H1 (cell line): ENCODE results near the gene SCNN1B. TPM values are rescaled to one million over a fixed set of nuclear protein-coding genes. Genes with fewer than 3 reads are reported as not detected.

Experiments used
- CTCF ChIA-PET: fragments of 300-600 bp; sonication (Branson Sonifier 250); formaldehyde crosslinking; loops from one replicate; lab custom pipeline; 2021; ENCODE audit not compliant: partially characterized antibody; lab: Charles Lee
- POLR2A ChIA-PET: fragments of 300-600 bp; sonication (Branson Sonifier 250); formaldehyde crosslinking; loops from one replicate; lab custom pipeline; 2021; ENCODE audit warnings: inconsistent platforms; ENCODE audit not compliant: partially characterized antibody; lab: Charles Lee
- DNase-seq, 2 experiments: peaks; one replicate each; pipeline versions ENCODE4 v3.0.0 to v3.0.0-alpha.2; 2010 to 2022; ENCODE audit warnings: low spot score in 2 of 2, low read depth in 1 of 2, mixed read lengths in 1 of 2
- FAIRE-seq: peaks from 2 replicates; lab custom pipeline; 2011; peaks lifted over from hg19 to GRCh38; lab: Jason Lieb, UNC
- H2AFZ ChIP-seq: 2 replicates; pipeline ENCODE4 v1.8.1; 2012; ENCODE audit warnings: low read length, inconsistent platforms
- H2AK5ac ChIP-seq: 2 replicates; pipeline ENCODE4 v1.6.1; 2013; ENCODE audit warnings: low read depth, low read length
- H2BK120ac ChIP-seq: replicated peaks from 2 replicates; pipeline ENCODE3; 2013; ENCODE audit warnings: low read depth, low read length, inconsistent platforms
- H2BK12ac ChIP-seq: 2 replicates; pipeline ENCODE4 v1.6.1; 2013; ENCODE audit warnings: low read depth, low read length
- H2BK15ac ChIP-seq: 2 replicates; pipeline ENCODE4 v1.6.1; 2013; ENCODE audit warnings: low read length
- H2BK20ac ChIP-seq: 2 replicates; pipeline ENCODE4 v1.6.1; 2013; ENCODE audit warnings: low read length
- H2BK5ac ChIP-seq: 2 replicates; pipeline ENCODE4 v1.6.1; 2013; ENCODE audit warnings: low read depth, low read length
- H3K14ac ChIP-seq: 2 replicates; pipeline ENCODE4 v1.6.1; 2013; ENCODE audit warnings: inconsistent platforms; ENCODE audit not compliant: insufficient read length
- H3K18ac ChIP-seq: 2 replicates; pipeline ENCODE4 v1.6.1; 2013; ENCODE audit warnings: low read length; ENCODE audit errors: extremely low read depth
- H3K23ac ChIP-seq: 2 replicates; pipeline ENCODE4 v1.6.1; 2013; ENCODE audit warnings: inconsistent platforms; ENCODE audit not compliant: insufficient read length
- H3K23me2 ChIP-seq: 2 replicates; pipeline ENCODE4 v1.6.1; 2013; ENCODE audit warnings: low read depth, low read length
- H3K27ac ChIP-seq: 2 replicates; pipeline ENCODE4 v1.6.1; 2011; ENCODE audit warnings: low read depth, low read length, inconsistent platforms
- H3K27me3 ChIP-seq, 4 experiments: replicated peaks in 1 of 4; 1 replicate in 1 of 4; 2 replicates in 3 of 4; pipeline versions ENCODE4 v1.6.1 to v1.8.1; 2011 to 2013; ENCODE audit warnings: low read length in 3 of 4, mild to moderate bottlenecking in 3 of 4, inconsistent platforms in 2 of 4, mixed read lengths in 2 of 4, moderate library complexity in 1 of 4; ENCODE audit not compliant: control insufficient read depth in 3 of 4, insufficient read depth in 3 of 4; ENCODE audit errors: extremely low read depth in 1 of 4
- H3K36me3 ChIP-seq, 4 experiments: 2 replicates each; pipeline versions ENCODE4 v1.6.1 to v1.8.1; 2011 to 2013; ENCODE audit warnings: mild to moderate bottlenecking in 4 of 4, low read length in 3 of 4, moderate library complexity in 2 of 4, control low read depth in 1 of 4, inconsistent platforms in 1 of 4; ENCODE audit not compliant: insufficient read depth in 4 of 4, control insufficient read depth in 2 of 4
- H3K4ac ChIP-seq: replicated peaks from 2 replicates; pipeline ENCODE3; 2013; ENCODE audit warnings: low read length, low read depth, mixed read lengths, inconsistent platforms; ENCODE audit not compliant: insufficient read length
- H3K4me1 ChIP-seq, 4 experiments: replicated peaks in 1 of 4; 1 replicate in 1 of 4; 2 replicates in 3 of 4; pipeline versions ENCODE4 v1.6.1 to v1.8.1; 2011 to 2013; ENCODE audit warnings: low read length in 3 of 4, inconsistent platforms in 2 of 4, mixed read lengths in 1 of 4; ENCODE audit not compliant: insufficient read depth in 4 of 4, control insufficient read depth in 3 of 4
- H3K4me2 ChIP-seq, 2 experiments: 2 replicates each; pipeline versions ENCODE4 v1.6.1 to v1.8.1; 2011 to 2013; ENCODE audit warnings: low read depth in 2 of 2, low read length in 2 of 2, control low read depth in 1 of 2, inconsistent platforms in 1 of 2, mild to moderate bottlenecking in 1 of 2; ENCODE audit not compliant: insufficient read depth in 1 of 2
- H3K4me3 ChIP-seq, 4 experiments: fragments of 200-600, 300-600 bp in 1 of 4; sonication (generic), shearing (Covaris generic), sonication (Bioruptor Twin) in 1 of 4; 2 replicates each; pipeline versions ENCODE4 v1.5.1 to v1.8.1; 2011 to 2016; ENCODE audit warnings: low read length in 4 of 4, low read depth in 3 of 4, control low read depth in 2 of 4, inconsistent platforms in 2 of 4, mild to moderate bottlenecking in 2 of 4, mixed read lengths in 1 of 4, moderate library complexity in 1 of 4; ENCODE audit not compliant: insufficient read depth in 2 of 4; ENCODE audit errors: extremely low read depth in 1 of 4
- H3K56ac ChIP-seq: replicated peaks from 2 replicates; pipeline ENCODE3; 2013; ENCODE audit warnings: low read depth, mild to moderate bottlenecking, mixed read lengths, low read length, inconsistent platforms; ENCODE audit not compliant: insufficient read length
- H3K79me1 ChIP-seq: 2 replicates; pipeline ENCODE4 v1.6.1; 2013; ENCODE audit warnings: low read depth, low read length, control low read depth
- H3K79me2 ChIP-seq, 2 experiments: 2 replicates each; pipeline versions ENCODE4 v1.6.1 to v1.8.1; 2012 to 2013; ENCODE audit warnings: low read length in 2 of 2, mild to moderate bottlenecking in 2 of 2, inconsistent platforms in 1 of 2; ENCODE audit not compliant: insufficient read depth in 2 of 2, control insufficient read depth in 1 of 2
- H3K9ac ChIP-seq, 4 experiments: replicated peaks in 1 of 4; 1 replicate in 1 of 4; 2 replicates in 3 of 4; pipeline versions ENCODE4 v1.6.1 to v1.8.1; 2011 to 2013; ENCODE audit warnings: low read depth in 3 of 4, low read length in 3 of 4, control low read depth in 2 of 4, mild to moderate bottlenecking in 2 of 4, moderate library complexity in 2 of 4, inconsistent platforms in 1 of 4; ENCODE audit errors: extremely low read depth in 1 of 4
- H3K9me3 ChIP-seq, 2 experiments: 2 replicates each; pipeline versions ENCODE4 v1.6.1 to v1.8.1; 2012 to 2013; ENCODE audit warnings: mild to moderate bottlenecking in 2 of 2, moderate library complexity in 2 of 2, control low read depth in 1 of 2, inconsistent platforms in 1 of 2, low read depth in 1 of 2, low read length in 1 of 2, mixed read lengths in 1 of 2; ENCODE audit not compliant: insufficient read depth in 2 of 2
- H4K20me1 ChIP-seq, 2 experiments: replicated peaks in 1 of 2; 2 replicates each; pipeline versions ENCODE3 to v1.8.1; 2011 to 2013; ENCODE audit warnings: inconsistent platforms in 2 of 2, low read length in 2 of 2, mild to moderate bottlenecking in 1 of 2; ENCODE audit not compliant: insufficient read depth in 2 of 2, control insufficient read depth in 1 of 2
- H4K5ac ChIP-seq: 2 replicates; pipeline ENCODE4 v1.6.1; 2013; ENCODE audit warnings: low read length, low read depth, mixed read lengths, inconsistent platforms; ENCODE audit not compliant: insufficient read length
- H4K8ac ChIP-seq: 2 replicates; pipeline ENCODE4 v1.8.0; 2013; ENCODE audit warnings: mild to moderate bottlenecking, moderate library complexity, low read length, inconsistent platforms; ENCODE audit not compliant: insufficient read depth; ENCODE audit errors: extremely low read depth
- H4K91ac ChIP-seq: replicated peaks from 2 replicates; pipeline ENCODE3; 2013; ENCODE audit warnings: low read length, mixed read lengths, inconsistent platforms; ENCODE audit not compliant: insufficient read length
- CBX8 ChIP-seq: fragments of 300-800, 300-1000 bp; sonication (generic); IDR thresholded peaks from 2 replicates; pipeline ENCODE4 v1.7.1; 2016; ENCODE audit warnings: low read depth, low read length, borderline replicate concordance
- GABPA ChIP-seq: IDR thresholded peaks from 2 replicates; pipeline ENCODE4 v1.6.1; 2011; ENCODE audit warnings: mild to moderate bottlenecking, low read length, moderate library complexity, borderline replicate concordance; ENCODE audit not compliant: insufficient read depth
- PHF8 ChIP-seq: fragments of 200-600 bp; sonication (generic); conservative IDR thresholded peaks from 2 replicates; pipeline ENCODE4 v1.7.1; 2012; ENCODE audit warnings: low read depth, mild to moderate bottlenecking, inconsistent platforms, low read length, moderate library complexity
- POU5F1 ChIP-seq: IDR thresholded peaks from 2 replicates; pipeline ENCODE4 v1.6.1; 2011; ENCODE audit warnings: low read depth, mild to moderate bottlenecking, low read length, moderate library complexity
- RXRA ChIP-seq: IDR thresholded peaks from 2 replicates; pipeline ENCODE4 v1.6.1; 2011; ENCODE audit warnings: low read depth, mild to moderate bottlenecking, low read length, moderate library complexity; ENCODE audit not compliant: insufficient read depth
- SIRT6 ChIP-seq: IDR thresholded peaks from one replicate; pipeline ENCODE4 v1.7.1; 2012; ENCODE audit warnings: low read length, inconsistent platforms
- TAF7 ChIP-seq: optimal IDR thresholded peaks from 2 replicates; pipeline ENCODE3; 2011; ENCODE audit warnings: low read depth, mild to moderate bottlenecking, inconsistent platforms, low read length, moderate library complexity, borderline replicate concordance
- TCF12 ChIP-seq: IDR thresholded peaks from 2 replicates; pipeline ENCODE4 v1.6.1; 2011; ENCODE audit warnings: low read depth, mild to moderate bottlenecking, low read length
- WGBS, 2 experiments: shearing (Covaris generic) in 1 of 2; methylation state at CpG; one replicate each; pipeline versions ENCODE4 v1.1.6 to v1.1.7; 2013 to 2015; ENCODE audit warnings: low lambda C conversion rate in 2 of 2, mixed read lengths in 2 of 2, inconsistent platforms in 1 of 2, low coverage in 1 of 2, missing lambda C conversion rate in 1 of 2; ENCODE audit not compliant: insufficient replicate concordance in 2 of 2, insufficient coverage in 1 of 2, insufficient read length in 1 of 2; ENCODE audit errors: extremely low coverage in 1 of 2, missing lambda C conversion rate in 1 of 2; 5-methylcytosine and 5-hydroxymethylcytosine counted together
- polyA plus RNA-seq, 7 experiments: library from polyadenylated mRNA; depleted of rRNA in 3 of 7; stranded (reverse) in 5 of 7; unstranded in 2 of 7; fragments of >200 nt in 5 of 7; fragments of 200-250 nt in 2 of 7; gene quantifications; 1 replicate in 5 of 7; 2 replicates in 1 of 7; 4 replicates in 1 of 7; pipeline versions ENCODE4 v1.2.1 to v1.2.3, GENCODE V29; 2011 to 2013; ENCODE audit warnings: missing spikeins in 2 of 7, mixed read lengths in 2 of 7
- total RNA-seq: library from RNA; stranded (reverse); fragmentation: NEBNext Ultra II Directional; extraction: Animal tissue kit (Norgen Biotek cat#: 25700); gene quantifications from 2 replicates; pipeline ENCODE4 v1.2.1, GENCODE V29; 2021
- TF ChIP-seq, protein P1 (sequence below): IDR thresholded peaks from 2 replicates; pipeline ENCODE4 v1.6.1; 2011; ENCODE audit warnings: low read depth, mild to moderate bottlenecking, low read length; ENCODE audit not compliant: insufficient read depth
- TF ChIP-seq, protein P2 (sequence below): IDR thresholded peaks from 2 replicates; pipeline ENCODE4 v1.6.1; 2012; ENCODE audit warnings: inconsistent platforms
- TF ChIP-seq, protein P3 (sequence below), 3 experiments: IDR thresholded peaks; 1 replicate in 2 of 3; 2 replicates in 1 of 3; pipeline versions ENCODE4 v1.5.1 to v1.6.1; 2011; ENCODE audit warnings: low read length in 3 of 3, mild to moderate bottlenecking in 3 of 3, inconsistent platforms in 2 of 3, low read depth in 1 of 3, moderate library complexity in 1 of 3; ENCODE audit not compliant: insufficient read depth in 1 of 3; ENCODE audit errors: control extremely low read depth in 1 of 3

Gene SCNN1B
- total and polyA plus RNA-seq, 2 of the 8 experiments (the other 6 are each of a cell fraction or from before 2014, with no cell fraction given), result 0.20 to 0.95 TPM

DNA sequence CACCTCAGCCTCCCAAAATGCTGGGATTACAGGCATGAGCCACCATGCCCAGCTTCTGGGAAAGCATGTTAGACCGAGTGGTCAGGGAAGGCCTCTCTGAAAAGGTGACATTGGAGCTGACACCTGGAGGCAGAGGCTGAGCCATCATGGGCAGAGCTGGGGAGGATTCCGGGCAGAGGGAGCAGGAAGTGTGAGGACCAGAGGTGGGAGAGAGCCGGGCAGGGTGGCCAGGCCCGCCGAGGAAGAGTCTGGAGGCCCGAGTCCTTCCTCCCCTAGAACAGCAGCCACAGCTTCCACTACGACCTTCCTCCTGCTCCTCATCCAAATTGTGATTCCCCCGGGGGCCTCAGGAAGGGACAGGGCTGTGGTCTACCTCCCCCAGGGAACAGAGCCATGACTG is 76.2 kb downstream of the SCNN1B start:
- Histone ChIP-seq H3K56ac (no peak overlapping the region), H3K27me3 (no peaks in the 10 kb centered on the region), H3K14ac (no peak overlapping the region), H3K79me2 (no peaks in the 10 kb centered on the region), H3K18ac (no peak overlapping the region), H3K36me3 (no peaks in the 10 kb centered on the region), H4K91ac (no peak overlapping the region), H4K20me1 (no peaks in the 10 kb centered on the region), H3K4me3 (no peak overlapping the region), H3K23ac (no peak overlapping the region), H2BK12ac (no peak overlapping the region), H3K4ac (no peak overlapping the region), H3K23me2 (no peaks in the 10 kb centered on the region; the same call in 1 of the 2 replicates), H3K4me1 (peaks cover 0 to 4% (median 1%) of the 10 kb centered on the region in 4 experiments; a peak in 2 of 7 replicates), H2BK120ac (no peak overlapping the region), H2BK20ac (no peak overlapping the region), H3K9ac (no peak overlapping the region), H4K5ac (no peak overlapping the region), H2AFZ (no peak overlapping the region), H4K8ac (no peak overlapping the region), H3K4me2 (no peak overlapping the region), H3K27ac (no peak overlapping the region), H3K9me3 (no peaks in the 10 kb centered on the region), H2AK5ac (no peak overlapping the region), H3K79me1 (no peaks in the 10 kb centered on the region), H2BK5ac (no peak overlapping the region), H2BK15ac (no peak overlapping the region)
- WGBS, 2 experiments, result 88% methylated on average over 8 of the region's 8 CpGs; no CpG with 5 or more reads in 1 of the 2 experiments
- ChIA-PET POLR2A (no interaction called here), CTCF (interaction anchor here (0.6 to 7.4 kb wide), 2 partner anchors 57 to 1695 kb away, joined by 5 to 44 read pairs; no protein-coding TSS in a partner anchor)
- DNase-seq (no peak), FAIRE-seq (no peak)
- no peak for TF ChIP-seq RXRA
- TF ChIP-seq POU5F1, result no peak
- no peak for TF ChIP-seq TAF7
- TF ChIP-seq CBX8, result no peak
- TF ChIP-seq SIRT6, result no peak
- TF ChIP-seq, protein P1, sequence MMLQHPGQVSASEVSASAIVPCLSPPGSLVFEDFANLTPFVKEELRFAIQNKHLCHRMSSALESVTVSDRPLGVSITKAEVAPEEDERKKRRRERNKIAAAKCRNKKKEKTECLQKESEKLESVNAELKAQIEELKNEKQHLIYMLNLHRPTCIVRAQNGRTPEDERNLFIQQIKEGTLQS, result no peak
- TF ChIP-seq, protein P2, sequence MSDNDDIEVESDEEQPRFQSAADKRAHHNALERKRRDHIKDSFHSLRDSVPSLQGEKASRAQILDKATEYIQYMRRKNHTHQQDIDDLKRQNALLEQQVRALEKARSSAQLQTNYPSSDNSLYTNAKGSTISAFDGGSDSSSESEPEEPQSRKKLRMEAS, result no peak
- TF ChIP-seq TCF12, result no peak
- TF ChIP-seq GABPA, result no peak
- TF ChIP-seq, protein P3, sequence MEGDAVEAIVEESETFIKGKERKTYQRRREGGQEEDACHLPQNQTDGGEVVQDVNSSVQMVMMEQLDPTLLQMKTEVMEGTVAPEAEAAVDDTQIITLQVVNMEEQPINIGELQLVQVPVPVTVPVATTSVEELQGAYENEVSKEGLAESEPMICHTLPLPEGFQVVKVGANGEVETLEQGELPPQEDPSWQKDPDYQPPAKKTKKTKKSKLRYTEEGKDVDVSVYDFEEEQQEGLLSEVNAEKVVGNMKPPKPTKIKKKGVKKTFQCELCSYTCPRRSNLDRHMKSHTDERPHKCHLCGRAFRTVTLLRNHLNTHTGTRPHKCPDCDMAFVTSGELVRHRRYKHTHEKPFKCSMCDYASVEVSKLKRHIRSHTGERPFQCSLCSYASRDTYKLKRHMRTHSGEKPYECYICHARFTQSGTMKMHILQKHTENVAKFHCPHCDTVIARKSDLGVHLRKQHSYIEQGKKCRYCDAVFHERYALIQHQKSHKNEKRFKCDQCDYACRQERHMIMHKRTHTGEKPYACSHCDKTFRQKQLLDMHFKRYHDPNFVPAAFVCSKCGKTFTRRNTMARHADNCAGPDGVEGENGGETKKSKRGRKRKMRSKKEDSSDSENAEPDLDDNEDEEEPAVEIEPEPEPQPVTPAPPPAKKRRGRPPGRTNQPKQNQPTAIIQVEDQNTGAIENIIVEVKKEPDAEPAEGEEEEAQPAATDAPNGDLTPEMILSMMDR (IDR thresholded peaks at IDR 0.05; ENCODE audit: control extremely low read depth in 1 of 3, insufficient read depth in 1 of 3, low read depth in 1 of 3, low read length in 3 of 3), result no peak
- no peak for TF ChIP-seq PHF8
